DMS153 treated with DMSO at 0.1 percent for 48 hours (cell line): ENCODE results near the gene IGSF23.
"Not testable (repeated sequence)": the region's sequence is repeated elsewhere in the genome, so short reads cannot be mapped to it uniquely, and the experiment has no call there.

Experiments
- DNase-seq: peaks from one replicate; lab custom pipeline; 2025; ENCODE audit not compliant: unreplicated experiment; lab: John Stamatoyannopoulos, UW

The IGSF23 gene

DNA sequence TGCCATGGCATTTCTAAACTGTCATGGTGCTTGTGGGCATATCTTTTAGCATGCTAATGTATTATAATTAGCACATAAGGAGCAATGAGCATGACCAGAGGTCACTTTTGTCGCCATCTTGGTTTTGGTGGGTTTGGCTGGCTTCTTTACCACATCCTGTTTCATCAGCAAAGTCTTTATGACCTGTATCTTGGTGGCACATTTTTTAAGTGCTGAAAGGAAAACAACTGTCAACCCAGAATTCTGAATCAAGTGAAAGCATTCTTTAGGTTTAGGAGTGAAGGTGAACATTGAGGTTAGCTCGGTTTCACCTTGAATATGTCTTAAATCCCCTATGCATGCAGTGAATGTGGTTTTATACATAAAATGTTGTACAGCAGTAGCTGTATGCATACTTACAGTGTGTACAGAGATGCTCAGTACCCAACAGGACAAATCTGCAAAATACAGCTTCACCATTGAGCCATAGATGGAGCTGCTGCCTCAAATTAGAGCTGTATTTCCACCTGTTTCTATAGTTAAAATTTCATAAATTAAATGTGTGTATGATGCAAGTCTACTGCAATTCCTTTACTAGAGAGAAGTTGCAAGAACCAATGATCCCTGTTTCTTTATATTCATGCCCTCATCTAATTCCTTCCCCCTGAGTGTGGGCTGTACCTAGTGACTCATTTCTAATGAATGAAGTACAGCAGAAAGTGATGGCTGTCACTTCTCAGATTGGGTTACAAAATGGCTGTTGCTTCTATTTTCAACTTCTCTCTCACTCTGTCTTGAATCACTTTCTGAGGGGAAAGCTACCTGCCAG is 25.2 kb upstream of the IGSF23 start:
- no peak for DNase-seq

DNA sequence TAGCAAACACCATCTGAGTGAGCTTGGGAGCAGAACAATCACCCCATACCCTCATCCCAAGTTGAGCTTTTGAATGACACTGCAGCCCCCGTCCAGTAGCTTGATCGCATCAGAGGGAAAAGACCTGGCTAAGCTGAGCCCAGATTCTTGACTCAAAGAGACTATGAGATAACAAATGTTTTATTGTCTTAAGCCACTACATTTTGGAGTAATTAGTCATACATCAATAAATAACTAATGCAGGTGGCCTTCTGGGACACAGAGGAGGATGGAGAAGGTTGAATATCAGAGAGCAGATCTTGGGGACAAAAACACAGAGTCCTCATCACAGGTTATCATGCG is 24.6 kb upstream of the IGSF23 start:
- DNase-seq, result no peak

GRCh38 chr19:44590245-44591059 is 22.9 kb upstream of the IGSF23 start:
- DNase-seq, result no peak

DNA sequence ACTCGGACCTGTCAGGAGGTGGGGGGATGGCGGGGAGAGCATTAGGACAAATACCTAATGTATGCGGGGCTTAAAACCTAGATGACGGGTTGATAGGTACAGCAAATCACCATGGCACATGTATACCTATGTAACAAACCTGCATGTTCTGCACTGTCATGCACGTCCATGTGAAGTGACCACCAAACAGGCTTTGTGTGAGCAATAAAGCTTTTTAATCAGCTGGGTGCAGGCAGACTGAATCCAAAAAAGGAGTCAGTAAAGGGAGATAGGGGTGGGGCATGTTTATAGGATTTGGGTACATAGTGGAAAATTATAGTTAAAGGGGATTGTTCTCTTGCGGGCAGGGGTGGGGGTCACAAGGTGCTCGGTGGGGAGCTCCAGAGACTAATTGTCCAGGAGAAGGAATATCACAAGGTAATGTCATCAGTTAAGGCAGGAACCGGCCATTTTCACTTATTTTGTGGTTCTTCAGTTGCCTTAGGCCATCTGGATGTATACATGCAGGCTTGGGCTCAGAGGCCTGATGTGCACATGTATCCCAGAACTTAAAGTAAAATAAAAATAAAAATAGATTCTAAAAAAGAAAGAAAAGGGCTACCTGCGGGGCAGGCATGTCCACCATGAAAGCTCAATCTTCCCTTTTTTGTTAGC is 21.9 kb upstream of the IGSF23 start:
- DNase-seq, result not testable (repeated sequence)

GRCh38 chr19:44592451-44592890 is 20.9 kb upstream of the IGSF23 start:
- no peak for DNase-seq

- no peak for DNase-seq
Measured at GRCh38 chr19:44593294-44593693, 20.1 kb upstream of the IGSF23 start.

DNA sequence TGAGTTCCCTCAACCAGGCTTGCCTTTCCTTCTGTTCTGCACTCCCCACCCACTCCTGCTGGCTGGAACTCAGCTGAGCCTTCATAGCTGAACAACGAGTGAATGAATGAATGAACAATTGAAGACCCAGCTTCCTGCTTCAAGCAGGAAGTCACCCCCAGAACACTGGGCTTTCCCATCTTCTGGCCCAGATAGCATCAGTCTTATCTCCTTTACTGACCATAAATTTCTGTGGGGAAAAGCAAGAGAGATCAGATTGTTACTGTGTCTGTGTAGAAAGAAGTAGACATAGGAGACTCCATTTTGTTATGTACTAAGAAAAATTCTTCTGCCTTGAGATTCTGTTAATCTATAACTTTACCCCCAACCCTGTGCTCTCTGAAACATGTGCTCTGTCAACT is 19.5 kb upstream of the IGSF23 start:
- not testable (repeated sequence) for DNase-seq

DNA sequence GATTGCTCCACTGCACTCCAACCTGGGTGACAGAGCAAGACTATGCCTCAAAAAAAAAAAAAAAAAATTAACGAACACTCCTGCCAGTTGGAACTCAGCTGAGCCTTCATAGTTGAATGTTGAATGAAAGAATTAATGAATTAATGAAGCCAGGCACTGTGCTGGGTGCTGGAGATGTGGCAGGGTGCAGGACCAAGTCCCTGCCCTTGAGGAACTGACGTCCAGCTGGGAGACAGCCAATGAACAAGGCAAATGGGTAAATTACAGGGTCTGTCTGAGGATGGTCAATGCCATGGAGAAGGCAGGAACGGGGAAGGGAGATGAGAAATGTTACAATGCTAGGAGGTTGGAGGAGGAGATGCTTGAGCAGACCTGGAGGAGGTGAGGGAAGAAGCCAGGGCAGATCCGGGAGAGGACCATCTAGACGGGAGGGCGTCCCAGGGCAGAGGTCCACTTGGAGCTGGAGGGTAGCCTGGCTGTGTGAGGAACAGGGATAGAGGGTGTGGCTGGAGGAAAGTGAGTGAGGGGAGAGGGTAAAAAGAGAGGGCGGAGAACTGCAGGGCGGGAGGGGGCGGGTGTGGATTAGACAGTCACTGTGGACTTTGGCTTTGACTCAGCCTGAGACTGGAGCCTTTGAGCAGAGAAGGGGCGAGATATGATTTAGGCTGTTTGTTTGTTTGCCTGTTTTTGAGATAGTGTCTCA is 16.8 kb upstream of the IGSF23 start:
- DNase-seq, result no peak

DNA sequence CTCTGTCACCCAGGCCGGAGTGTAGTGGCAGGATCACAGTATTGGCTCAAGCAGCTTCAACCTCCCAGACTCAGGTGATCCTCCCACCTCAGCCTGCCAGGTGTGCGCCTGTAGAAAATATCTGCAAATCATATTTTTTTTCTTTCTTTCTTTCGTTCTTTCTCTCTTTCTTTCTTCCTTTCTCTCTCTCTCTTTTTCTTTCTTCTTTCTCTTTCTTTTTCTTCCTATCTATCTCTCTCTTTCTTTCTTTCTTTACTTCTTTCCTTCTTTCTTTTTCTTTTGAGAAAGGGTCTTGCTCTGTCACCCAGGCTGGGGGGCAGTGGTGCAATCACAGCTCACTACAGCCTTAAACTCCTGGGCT is 16.3 kb upstream of the IGSF23 start:
- no peak for DNase-seq

- DNase-seq, result no peak
Measured at GRCh38 chr19:44598355-44598754, 15.0 kb upstream of the IGSF23 start.

- no peak for DNase-seq
Measured at GRCh38 chr19:44598880-44599279, 14.5 kb upstream of the IGSF23 start.

DNA sequence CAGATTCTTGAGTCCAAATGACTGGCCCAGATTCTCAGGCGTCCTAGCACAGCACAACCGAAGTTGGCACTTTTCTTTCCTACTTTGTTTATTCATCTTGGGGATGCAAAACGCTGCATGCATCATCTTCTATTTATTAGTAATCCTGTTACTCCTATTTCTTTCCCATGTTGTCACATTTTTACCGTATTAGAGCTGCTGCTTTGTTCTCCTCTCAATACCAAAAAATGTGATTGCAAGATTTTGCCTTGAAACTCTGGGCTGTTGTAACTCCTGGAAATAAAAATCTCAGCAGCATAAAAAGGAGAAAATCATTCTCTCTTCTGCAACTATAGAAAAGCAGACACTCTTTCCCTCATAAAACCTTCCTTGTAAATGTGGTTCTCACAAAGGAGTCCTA is 12.9 kb upstream of the IGSF23 start:
- no peak for DNase-seq

- DNase-seq, result no peak
Measured at GRCh38 chr19:44602081-44602480, 11.3 kb upstream of the IGSF23 start.

GRCh38 chr19:44603201-44603945 is 10.0 kb upstream of the IGSF23 start:
- DNase-seq, result no peak

GRCh38 chr19:44604241-44604640 is 9.1 kb upstream of the IGSF23 start:
- DNase-seq, result no peak

- no peak for DNase-seq
Measured at GRCh38 chr19:44605547-44605946, 7.8 kb upstream of the IGSF23 start.

- no peak for DNase-seq
Measured at GRCh38 chr19:44607049-44607448, 6.3 kb upstream of the IGSF23 start.

DNA sequence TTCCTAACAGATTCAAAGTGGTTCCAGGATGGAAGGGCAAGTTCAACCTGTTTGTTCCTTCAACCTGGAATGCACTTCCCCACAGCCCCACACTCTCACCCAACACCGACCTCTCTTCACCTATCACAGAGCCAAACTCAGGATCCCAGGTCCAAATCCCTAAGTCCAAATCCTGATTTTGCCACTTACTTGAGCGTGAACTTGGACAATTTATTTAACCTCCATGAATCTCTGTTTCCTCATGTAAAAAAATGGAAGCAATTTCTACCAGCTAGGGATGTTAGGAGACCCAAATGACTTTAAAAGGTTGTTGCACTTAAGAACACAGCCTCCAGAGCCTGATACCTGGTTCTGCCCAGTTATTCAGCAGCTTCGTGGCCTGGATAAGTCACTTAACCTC is 5.4 kb upstream of the IGSF23 start:
- no peak for DNase-seq

DNA sequence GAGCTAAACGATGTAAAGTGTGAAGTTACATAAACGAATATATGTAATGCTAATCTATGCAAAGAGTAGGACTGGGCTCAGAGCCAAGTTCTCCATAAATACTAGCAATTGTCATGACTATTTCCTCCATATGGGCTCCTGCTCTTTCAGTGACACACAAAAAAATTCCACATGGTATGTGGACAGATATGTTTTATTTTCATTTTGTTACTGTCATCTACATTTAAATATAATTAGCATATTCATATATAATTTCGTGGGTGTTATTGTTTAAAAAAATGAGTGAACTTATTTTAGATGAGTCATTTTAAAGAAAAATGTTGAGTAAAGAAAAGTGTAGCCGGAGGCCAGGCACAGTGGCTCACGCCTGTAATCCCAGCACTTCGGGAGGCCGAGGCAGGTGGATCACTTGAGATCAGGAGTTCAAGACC is 5.0 kb upstream of the IGSF23 start:
- no peak for DNase-seq

GRCh38 chr19:44609219-44609618 is 4.1 kb upstream of the IGSF23 start:
- no peak for DNase-seq

DNA sequence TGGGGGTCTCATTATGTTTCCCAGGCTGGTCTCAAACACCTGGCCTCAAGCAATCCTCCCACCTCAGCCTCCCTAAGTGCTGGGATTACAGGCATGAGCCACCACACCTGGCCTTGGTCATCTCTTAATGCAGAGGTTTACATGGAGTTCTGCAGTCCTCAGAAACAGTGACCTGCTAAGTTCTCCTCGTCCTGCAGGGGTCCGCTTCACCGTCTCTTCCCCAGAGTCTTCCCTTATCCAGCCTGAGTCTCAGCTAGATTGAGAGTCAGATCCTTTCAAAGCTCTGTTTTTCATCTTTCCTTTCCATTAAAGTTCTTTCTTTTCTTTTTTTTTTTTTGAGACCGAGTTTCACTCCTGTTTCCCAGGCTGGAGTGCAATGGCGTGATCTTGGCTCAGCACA is 2.9 kb upstream of the IGSF23 start:
- not testable (repeated sequence) for DNase-seq
